GM18867 (cell line): ENCODE measurements around the gene TFF3.

ENCODE experiments used
- ATAC-seq: cut with Tn5 transposase; IDR thresholded peaks from one replicate; pipeline ENCODE4 v1.9.1; 2021; ENCODE audit warnings: mild to moderate bottlenecking, moderate library complexity; ENCODE audit not compliant: unreplicated experiment

Gene TFF3

GRCh38 chr21:42315296-42315891, at the start of gene TFF3:
TSS of gene TFF3 (minus strand) at chr21:42315409. CDS start at chr21:42315374, 35 bp downstream.
- no peak for ATAC-seq

GRCh38 chr21:42364304-42364865, 49.2 kb upstream of the TFF3 start:
- no peak for ATAC-seq

- ATAC-seq, result no peak
These were observed 48.1 kb upstream of the TFF3 start for GRCh38 chr21:42363312-42363711.

GRCh38 chr21:42362700-42363099, 47.5 kb upstream of the TFF3 start:
- ATAC-seq, result no peak

GRCh38 chr21:42362198-42362597, 47.0 kb upstream of the TFF3 start:
- ATAC-seq, result no peak

GRCh38 chr21:42361286-42361685, 46.1 kb upstream of the TFF3 start:
- no peak for ATAC-seq

GRCh38 chr21:42360317-42360716, 45.1 kb upstream of the TFF3 start:
- no peak for ATAC-seq

- no peak for ATAC-seq
These were observed 43.7 kb upstream of the TFF3 start for GRCh38 chr21:42358937-42359336.

- no peak for ATAC-seq
These were observed 43.1 kb upstream of the TFF3 start for GRCh38 chr21:42358261-42358660.

- ATAC-seq, result no peak
These were observed 42.1 kb upstream of the TFF3 start for GRCh38 chr21:42357307-42357706.

- no peak for ATAC-seq
These were observed 41.4 kb upstream of the TFF3 start for GRCh38 chr21:42356650-42357049.

- no peak for ATAC-seq
These were observed 40.8 kb upstream of the TFF3 start for GRCh38 chr21:42356046-42356445.

GRCh38 chr21:42353623-42354022, 38.4 kb upstream of the TFF3 start:
- no peak for ATAC-seq

- ATAC-seq, result no peak
These were observed 37.4 kb upstream of the TFF3 start for GRCh38 chr21:42352441-42353095.

- no peak for ATAC-seq
These were observed 36.6 kb upstream of the TFF3 start for GRCh38 chr21:42351626-42352440.

GRCh38 chr21:42350927-42351426, 35.8 kb upstream of the TFF3 start, which contains the start of gene TFF2:
TSS of gene TFF2 (minus strand) at chr21:42350994. CDS start at chr21:42350957, 37 bp downstream.
- ATAC-seq, result no peak

- no peak for ATAC-seq
These were observed 35.2 kb upstream of the TFF3 start for GRCh38 chr21:42350318-42350910.

- no peak for ATAC-seq
These were observed 34.5 kb upstream of the TFF3 start for GRCh38 chr21:42349420-42350317.

GRCh38 chr21:42348762-42349161, 33.6 kb upstream of the TFF3 start:
- no peak for ATAC-seq
